Kasumi-1 (cell line): Measurements from ENCODE around the gene GAL3ST1.
"Not testable (repeated sequence)": the region's sequence is repeated elsewhere in the genome, so short reads cannot be mapped to it uniquely, and the experiment has no call there.

Source experiments
- DNase-seq, 2 experiments: peaks; one replicate each; lab custom pipeline; 2025; lab: John Stamatoyannopoulos, UW

GAL3ST1 gene

GRCh38 chr22:30596199-30596598, 21.7 kb upstream of the GAL3ST1 start:
- DNase-seq = no peak

DNA sequence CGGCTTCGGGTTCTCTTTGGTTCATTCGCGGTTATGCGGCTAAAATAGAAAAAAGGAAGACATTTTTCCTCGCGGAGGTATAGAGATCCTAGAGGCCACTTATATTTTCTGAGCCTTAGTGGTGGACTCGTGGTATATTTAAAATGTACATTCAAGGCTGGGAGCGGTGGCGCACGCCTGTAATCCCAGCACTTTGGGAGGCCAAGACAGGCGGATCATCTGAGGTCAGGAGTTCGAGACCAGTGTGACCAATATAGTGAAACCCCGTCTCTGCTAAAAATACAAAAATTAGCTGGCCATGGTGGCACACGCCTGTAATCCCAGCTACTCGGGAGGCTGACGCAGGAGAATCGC, 17.9 kb upstream of the GAL3ST1 start:
- not testable (repeated sequence) for DNase-seq

GRCh38 chr22:30591588-30592359, 17.3 kb upstream of the GAL3ST1 start, which contains the start of gene PES1:
Gene PES1 (minus strand): TSS chr22:30591910. CDS start chr22:30591833, 77 bp downstream.
- DNase-seq = peak; percentile 97

- DNase-seq = peak in 1 of 2 experiments; percentile 16
Observed at GRCh38 chr22:30591191-30591587, 16.7 kb upstream of the GAL3ST1 start.

- DNase-seq = no peak
Observed at GRCh38 chr22:30586414-30586813, 11.9 kb upstream of the GAL3ST1 start.

GRCh38 chr22:30584441-30584840, 10.0 kb upstream of the GAL3ST1 start:
- DNase-seq = no peak

DNA sequence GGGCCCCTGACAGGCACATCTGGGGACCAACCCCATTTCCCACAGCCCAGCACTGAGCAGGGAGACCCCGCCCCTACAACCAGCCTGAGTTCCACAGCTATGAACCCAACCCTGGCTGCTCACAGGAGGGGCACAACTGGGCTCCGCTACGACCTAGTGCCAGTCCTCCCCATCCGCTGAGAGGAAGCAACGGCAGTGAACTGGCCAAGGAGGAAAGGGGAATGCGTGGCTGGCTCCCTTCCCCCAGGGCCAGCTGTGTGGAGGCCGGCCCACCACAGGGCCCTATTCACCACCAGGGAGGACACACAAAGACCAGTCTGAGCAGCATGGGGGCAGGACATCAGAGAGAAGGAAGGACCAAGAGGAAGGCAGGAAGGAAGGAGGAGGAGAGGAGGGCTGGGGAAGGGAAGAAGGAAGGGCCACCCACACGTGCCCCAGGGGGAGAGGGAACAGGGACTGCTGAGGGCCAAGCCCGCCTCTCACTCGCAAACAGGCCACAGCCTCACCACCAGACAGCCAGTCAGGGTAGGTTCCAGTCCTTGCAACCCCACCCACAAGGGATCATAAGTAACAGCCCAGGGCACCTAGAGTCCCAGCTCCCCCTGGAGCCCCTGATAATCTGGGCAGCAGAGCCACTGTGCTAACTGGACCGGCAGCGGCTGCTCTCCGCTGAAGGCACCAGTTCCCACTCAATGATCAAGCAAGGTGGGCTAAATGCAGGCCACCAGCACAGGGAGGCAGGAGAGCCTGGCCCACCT, 8.5 kb upstream of the GAL3ST1 start:
- DNase-seq = no peak

DNA sequence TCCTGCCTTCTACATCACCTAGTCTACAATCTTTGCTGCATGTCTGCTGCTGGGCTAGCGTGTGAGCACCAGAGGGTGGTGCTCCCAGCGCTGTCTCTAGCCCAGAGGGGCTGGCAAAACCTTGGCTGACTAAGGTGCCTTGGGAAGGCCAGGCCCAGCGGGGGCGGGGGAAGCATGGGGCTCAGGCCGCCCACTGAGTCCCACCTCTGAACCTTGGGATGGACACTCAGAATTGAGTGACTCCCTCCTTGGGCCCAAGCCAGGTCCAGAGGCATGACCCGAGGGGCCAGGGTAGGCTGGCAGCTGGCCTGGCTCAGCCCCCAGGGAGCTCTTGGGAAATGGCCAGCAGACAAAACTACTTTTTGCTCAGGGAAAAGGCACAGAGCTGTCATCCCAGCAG, 7.6 kb upstream of the GAL3ST1 start:
- no peak for DNase-seq

- DNase-seq = no peak
Observed at GRCh38 chr22:30580896-30581295, 6.4 kb upstream of the GAL3ST1 start.

GRCh38 chr22:30578481-30578880, 4.0 kb upstream of the GAL3ST1 start:
- DNase-seq = no peak

DNA sequence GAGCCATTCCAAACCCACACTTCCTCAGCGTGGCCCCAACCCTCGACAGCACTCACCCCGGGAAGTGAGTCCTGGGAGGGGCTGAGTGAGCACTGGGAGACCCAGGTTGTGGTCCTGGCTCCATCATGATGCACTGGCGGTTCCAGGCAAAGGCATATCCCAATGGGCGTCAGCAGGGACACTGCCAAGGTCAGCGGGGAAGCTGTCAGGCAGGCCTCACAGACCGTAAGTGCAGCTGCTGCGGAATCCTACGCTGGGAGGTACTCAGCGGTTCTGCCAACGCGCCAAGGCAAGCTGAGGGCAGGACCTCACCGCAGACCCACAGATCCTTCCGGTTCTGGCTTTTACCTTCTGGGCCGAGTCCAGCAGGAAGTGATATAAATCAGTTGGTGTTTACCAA, 1.4 kb upstream of the GAL3ST1 start:
- no peak for DNase-seq

DNA sequence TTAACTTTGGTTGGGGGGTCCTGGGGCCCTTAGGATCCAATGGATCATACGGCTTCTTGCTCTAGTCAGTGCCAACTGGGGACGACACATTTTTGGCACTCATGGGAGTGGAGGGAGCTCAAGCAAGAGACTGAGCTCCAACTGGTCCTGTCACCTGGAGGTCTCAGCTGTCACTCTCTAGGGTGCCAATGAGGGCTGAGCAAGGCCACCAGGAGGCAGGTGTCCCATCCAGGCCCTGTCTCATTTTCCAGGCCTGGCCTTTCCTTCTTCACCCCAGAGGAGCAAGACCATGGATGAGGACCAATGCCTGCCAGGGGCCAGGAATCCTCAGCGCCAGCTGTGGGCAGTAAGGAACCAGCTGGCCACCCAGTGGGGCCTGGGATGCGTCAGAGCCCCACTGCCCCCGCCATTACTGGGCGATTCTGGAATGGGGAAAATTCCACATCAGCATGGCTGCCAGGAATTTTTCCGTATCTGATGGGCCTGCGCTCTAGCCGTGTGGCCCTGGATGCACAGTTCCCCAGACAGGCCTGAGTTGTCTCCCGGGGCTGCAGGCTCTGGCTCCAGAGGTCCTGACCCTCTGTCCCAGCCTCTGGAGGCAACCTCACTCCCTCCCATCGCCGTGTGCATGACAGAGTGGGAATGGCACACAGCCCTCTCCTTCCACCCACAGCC, 669 bp upstream of the GAL3ST1 start:
- no peak for DNase-seq

DNA sequence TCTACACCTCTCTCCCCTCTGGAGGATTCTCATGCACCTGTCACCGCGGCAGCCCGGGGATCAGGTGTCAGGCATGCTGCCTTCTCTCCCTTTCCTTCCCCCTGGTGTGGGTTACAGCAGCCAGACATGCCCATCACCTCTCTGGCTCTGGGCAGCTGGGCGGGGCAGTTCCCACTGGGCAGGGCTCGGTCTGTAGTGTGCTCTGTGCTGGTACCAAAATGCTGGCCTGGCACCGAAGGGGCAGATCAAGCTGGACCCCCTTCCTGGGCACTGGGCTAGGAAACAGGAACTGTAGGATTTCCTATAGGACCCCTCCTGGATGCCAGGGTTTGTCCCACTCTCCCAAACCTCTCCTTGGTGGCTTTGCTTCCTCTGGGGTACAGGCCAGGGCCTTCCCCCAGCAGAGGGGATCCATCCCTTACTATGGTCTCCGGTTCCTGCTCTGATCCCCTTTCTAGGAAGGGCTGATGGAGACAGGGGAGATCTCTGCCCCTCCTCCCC, 821 bp downstream of the GAL3ST1 start:
- DNase-seq = no peak

GRCh38 chr22:30572840-30573593, 1.4 kb downstream of the GAL3ST1 start:
- DNase-seq = no peak

GRCh38 chr22:30572210-30572609, 2.3 kb downstream of the GAL3ST1 start:
- no peak for DNase-seq

GRCh38 chr22:30569674-30570202, 4.7 kb downstream of the GAL3ST1 start:
- no peak for DNase-seq

GRCh38 chr22:30568137-30568805, 6.2 kb downstream of the GAL3ST1 start:
- no peak for DNase-seq

DNA sequence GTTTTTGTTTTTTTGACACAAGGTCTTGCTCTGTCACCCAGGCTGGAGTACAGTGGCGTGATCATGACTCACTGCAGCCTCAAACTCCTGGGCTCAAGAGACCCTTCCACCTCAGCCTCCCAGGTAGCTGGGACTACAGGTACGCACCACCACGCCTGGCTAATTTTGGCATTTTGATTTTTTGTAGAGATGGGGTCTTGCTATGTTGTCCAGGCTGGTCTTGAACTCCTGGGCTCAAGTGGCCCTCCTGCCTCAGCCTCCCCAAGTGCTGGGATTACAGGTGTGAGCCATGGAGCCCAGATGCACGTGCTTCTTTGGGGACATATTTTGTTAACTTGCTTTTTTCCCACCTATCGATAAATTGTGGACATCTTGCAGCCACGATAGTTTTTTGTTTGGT, 7.2 kb downstream of the GAL3ST1 start:
- DNase-seq = not testable (repeated sequence)

- no peak for DNase-seq
Observed at GRCh38 chr22:30566125-30566524, 8.3 kb downstream of the GAL3ST1 start.

- DNase-seq = no peak
Observed at GRCh38 chr22:30565341-30565740, 9.1 kb downstream of the GAL3ST1 start.

GRCh38 chr22:30564761-30565119, 9.7 kb downstream of the GAL3ST1 start:
- no peak for DNase-seq
